Neural progenitor cell (in vitro differentiated cells): Measurements from ENCODE around the gene TPSAB1. TPM values are rescaled to one million over a fixed set of nuclear protein-coding genes. Genes with fewer than 3 reads are reported as not detected.

Source experiments
- DNase-seq: peaks from one replicate; pipeline ENCODE4 v3.0.0-alpha.2; 2016; ENCODE audit warnings: low spot score
- H2AFZ ChIP-seq: fragments of 200-600 bp; sonication (generic); replicated peaks from 2 replicates; pipeline ENCODE4 v1.6.1; 2016; ENCODE audit warnings: antibody characterized with exemption
- H3F3A ChIP-seq: fragments of 200-600 bp; sonication (generic); 2 replicates; pipeline ENCODE4 v1.6.1; 2016; ENCODE audit warnings: antibody characterized with exemption, low read depth
- H3K27ac ChIP-seq: fragments of 200-600 bp; sonication (generic); 2 replicates; pipeline ENCODE4 v1.5.1; 2016; ENCODE audit warnings: mild to moderate bottlenecking
- H3K27me3 ChIP-seq: fragments of 200-600 bp; sonication (generic); 2 replicates; pipeline ENCODE4 v1.6.1; 2016; ENCODE audit warnings: mild to moderate bottlenecking, moderate library complexity
- H3K36me3 ChIP-seq: fragments of 200-600 bp; sonication (generic); 2 replicates; pipeline ENCODE4 v1.5.1; 2016
- H3K4me1 ChIP-seq: fragments of 200-600 bp; sonication (generic); 2 replicates; pipeline ENCODE4 v1.6.1; 2016; ENCODE audit warnings: mixed run types
- H3K4me2 ChIP-seq: fragments of 200-600 bp; sonication (generic); 2 replicates; pipeline ENCODE4 v1.6.1; 2016
- H3K4me3 ChIP-seq: fragments of 200-600 bp; sonication (generic); 2 replicates; pipeline ENCODE4 v1.5.1; 2016
- H3K79me2 ChIP-seq: fragments of 200-600 bp; sonication (generic); 2 replicates; pipeline ENCODE4 v1.6.1; 2016; ENCODE audit warnings: low read depth
- H3K9ac ChIP-seq: fragments of 200-600 bp; sonication (generic); 2 replicates; pipeline ENCODE4 v1.6.1; 2016
- H3K9me3 ChIP-seq: fragments of 200-600 bp; sonication (generic); 2 replicates; pipeline ENCODE4 v1.5.1; 2016; ENCODE audit warnings: low read depth
- H4K20me1 ChIP-seq: fragments of 200-600 bp; sonication (generic); 2 replicates; pipeline ENCODE4 v1.6.1; 2016; ENCODE audit warnings: low read depth
- H3K27ac Mint-ChIP-seq: 3 replicates; pipeline ENCODE4 v1.8.0; 2021; ENCODE audit warnings: mixed read lengths
- H3K27me3 Mint-ChIP-seq: 2 replicates; pipeline ENCODE4 v1.8.0; 2022; ENCODE audit warnings: low read depth, mild to moderate bottlenecking, inconsistent platforms, moderate library complexity, mixed read lengths; ENCODE audit not compliant: insufficient read depth
- H3K36me3 Mint-ChIP-seq: 3 replicates; pipeline ENCODE4 v1.8.0; 2021; ENCODE audit warnings: mixed read lengths
- H3K4me1 Mint-ChIP-seq: 3 replicates; pipeline ENCODE4 v1.8.0; 2021; ENCODE audit warnings: mixed read lengths
- H3K4me3 Mint-ChIP-seq: 3 replicates; pipeline ENCODE4 v1.8.0; 2021; ENCODE audit warnings: mild to moderate bottlenecking, moderate library complexity, mixed read lengths
- H3K9me3 Mint-ChIP-seq: 3 replicates; pipeline ENCODE4 v1.8.0; 2020; ENCODE audit warnings: mixed read lengths
- EZH2 ChIP-seq: fragments of 200-600 bp; sonication (generic); IDR thresholded peaks from 2 replicates; pipeline ENCODE4 v1.6.1; 2017; ENCODE audit warnings: antibody characterized with exemption, mild to moderate bottlenecking, moderate library complexity
- EZH2phosphoT487 ChIP-seq: fragments of 200-600 bp; sonication (generic); IDR thresholded peaks from 2 replicates; pipeline ENCODE4 v1.6.1; 2017; ENCODE audit warnings: antibody characterized with exemption
- total RNA-seq: library from RNA; depleted of rRNA; stranded (reverse); fragments of >200 nt; gene quantifications from 2 replicates; pipeline ENCODE4 v1.2.3, GENCODE V29; 2015; ENCODE audit warnings: low replicate concordance
- TF ChIP-seq, protein P1 (sequence below): fragments of 200-600 bp; sonication (generic); IDR thresholded peaks from 2 replicates; pipeline ENCODE4 v1.5.1; 2017; ENCODE audit warnings: antibody characterized with exemption, mild to moderate bottlenecking

Gene TPSAB1
- total RNA-seq, 1 donor from 2014 or later, result not detected

DNA sequence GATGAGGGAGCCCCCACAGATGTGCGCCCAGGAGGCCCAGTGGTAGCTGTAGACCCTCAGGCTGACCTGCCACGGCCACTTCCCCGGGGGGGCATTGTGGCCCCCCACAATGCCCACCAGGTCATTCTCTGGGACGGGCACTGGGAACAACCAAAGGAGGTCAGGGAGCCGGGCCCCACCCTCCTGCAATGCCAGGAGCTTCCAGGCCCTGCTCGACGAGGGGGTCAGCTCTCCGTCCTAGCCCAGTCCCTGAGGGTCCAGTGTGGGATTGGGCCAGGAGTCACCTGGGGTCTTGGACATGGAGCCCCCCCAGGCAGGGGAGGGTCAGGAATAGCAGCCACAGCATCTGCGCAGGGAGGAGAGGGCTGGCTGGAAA is 22.3 kb downstream of the TPSAB1 start:
- H3K27me3 ChIP-seq, result peaks cover 37% of the 10 kb centered on the region
- Mint-ChIP-seq H3K9me3 (peaks cover 6% of the 10 kb centered on the region), H3K27ac (no peak overlapping the region)

DNA sequence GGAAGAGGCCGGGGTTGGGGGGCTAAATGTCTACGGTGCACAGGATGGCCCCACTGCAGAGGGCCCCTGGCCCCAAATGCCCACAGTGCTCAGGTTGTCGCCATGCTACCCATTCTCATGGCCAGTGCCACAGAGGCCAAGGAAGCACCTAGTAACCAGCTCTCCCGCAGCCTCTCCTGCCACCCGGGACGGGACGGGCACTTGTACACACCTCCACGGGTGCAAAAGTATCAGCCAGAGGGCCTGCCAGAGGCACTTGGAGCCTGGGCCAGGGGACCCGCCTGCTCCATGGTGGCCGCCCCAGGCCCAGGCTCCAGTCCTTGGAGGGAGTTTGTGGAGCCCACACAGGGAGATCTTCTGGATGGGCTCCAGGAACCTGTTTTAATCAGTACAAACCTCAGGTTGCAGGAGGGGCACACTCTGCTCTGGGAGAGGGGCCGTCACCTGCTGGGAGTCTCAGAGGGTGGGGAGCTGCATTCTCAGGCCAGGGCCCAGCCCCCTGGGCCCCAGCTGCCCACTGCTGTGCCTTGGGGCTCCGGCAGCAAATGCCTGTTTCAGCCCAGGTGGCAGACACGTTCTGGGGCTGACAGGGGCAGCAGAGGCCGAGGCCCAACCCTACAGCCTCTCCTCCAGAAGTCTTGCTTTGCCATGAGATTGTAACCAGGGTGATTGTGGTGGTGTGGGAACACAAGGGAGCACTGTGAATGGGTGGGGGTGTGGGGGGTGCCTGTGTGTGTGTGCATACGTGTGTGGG is 23.3 kb downstream of the TPSAB1 start:
- Histone ChIP-seq H3K27ac (no peak overlapping the region), H3K4me1 (peaks cover 4% of the 10 kb centered on the region), H3K79me2 (no peaks in the 10 kb centered on the region), H2AFZ (no peak overlapping the region), H3K4me3 (no peak overlapping the region), H3K9me3 (no peaks in the 10 kb centered on the region), H3K36me3 (no peaks in the 10 kb centered on the region), H4K20me1 (no peaks in the 10 kb centered on the region), H3F3A (peaks cover 10% of the 10 kb centered on the region), H3K4me2 (no peak overlapping the region), H3K9ac (no peak overlapping the region), H3K27me3 (peaks cover 36% of the 10 kb centered on the region)
- Mint-ChIP-seq H3K36me3 (no peaks in the 10 kb centered on the region), H3K27ac (peak overlapping the region; percentile 38), H3K9me3 (peaks cover 6% of the 10 kb centered on the region), H3K27me3 (peaks cover 37% of the 10 kb centered on the region), H3K4me1 (peaks cover 4% of the 10 kb centered on the region), H3K4me3 (peak overlapping the region; percentile 39)
- no peak for DNase-seq
- TF ChIP-seq EZH2phosphoT487, result no peak
- TF ChIP-seq, protein P1, sequence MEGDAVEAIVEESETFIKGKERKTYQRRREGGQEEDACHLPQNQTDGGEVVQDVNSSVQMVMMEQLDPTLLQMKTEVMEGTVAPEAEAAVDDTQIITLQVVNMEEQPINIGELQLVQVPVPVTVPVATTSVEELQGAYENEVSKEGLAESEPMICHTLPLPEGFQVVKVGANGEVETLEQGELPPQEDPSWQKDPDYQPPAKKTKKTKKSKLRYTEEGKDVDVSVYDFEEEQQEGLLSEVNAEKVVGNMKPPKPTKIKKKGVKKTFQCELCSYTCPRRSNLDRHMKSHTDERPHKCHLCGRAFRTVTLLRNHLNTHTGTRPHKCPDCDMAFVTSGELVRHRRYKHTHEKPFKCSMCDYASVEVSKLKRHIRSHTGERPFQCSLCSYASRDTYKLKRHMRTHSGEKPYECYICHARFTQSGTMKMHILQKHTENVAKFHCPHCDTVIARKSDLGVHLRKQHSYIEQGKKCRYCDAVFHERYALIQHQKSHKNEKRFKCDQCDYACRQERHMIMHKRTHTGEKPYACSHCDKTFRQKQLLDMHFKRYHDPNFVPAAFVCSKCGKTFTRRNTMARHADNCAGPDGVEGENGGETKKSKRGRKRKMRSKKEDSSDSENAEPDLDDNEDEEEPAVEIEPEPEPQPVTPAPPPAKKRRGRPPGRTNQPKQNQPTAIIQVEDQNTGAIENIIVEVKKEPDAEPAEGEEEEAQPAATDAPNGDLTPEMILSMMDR, result no peak
- TF ChIP-seq EZH2, result no peak

More for the DNA sequence above, 22.3 kb downstream of the TPSAB1 start:
- Histone ChIP-seq H3K4me2 (no peak overlapping the region), H2AFZ (no peak overlapping the region), H3K4me3 (no peak overlapping the region), H3K79me2 (no peaks in the 10 kb centered on the region), H3F3A (peaks cover 10% of the 10 kb centered on the region), H3K27ac (no peak overlapping the region), H3K9me3 (no peaks in the 10 kb centered on the region), H3K4me1 (peaks cover 4% of the 10 kb centered on the region), H3K9ac (no peak overlapping the region), H4K20me1 (no peaks in the 10 kb centered on the region), H3K36me3 (no peaks in the 10 kb centered on the region)
- no peaks in the 10 kb centered on the region for H3K36me3 Mint-ChIP-seq
- no peak for DNase-seq
- no peak overlapping the region for H3K4me3 Mint-ChIP-seq
- H3K4me1 Mint-ChIP-seq, result peaks cover 5% of the 10 kb centered on the region
- TF ChIP-seq EZH2phosphoT487, result no peak
- no peak for TF ChIP-seq EZH2
- TF ChIP-seq, protein P1, result no peak
- peaks cover 38% of the 10 kb centered on the region for H3K27me3 Mint-ChIP-seq

DNA sequence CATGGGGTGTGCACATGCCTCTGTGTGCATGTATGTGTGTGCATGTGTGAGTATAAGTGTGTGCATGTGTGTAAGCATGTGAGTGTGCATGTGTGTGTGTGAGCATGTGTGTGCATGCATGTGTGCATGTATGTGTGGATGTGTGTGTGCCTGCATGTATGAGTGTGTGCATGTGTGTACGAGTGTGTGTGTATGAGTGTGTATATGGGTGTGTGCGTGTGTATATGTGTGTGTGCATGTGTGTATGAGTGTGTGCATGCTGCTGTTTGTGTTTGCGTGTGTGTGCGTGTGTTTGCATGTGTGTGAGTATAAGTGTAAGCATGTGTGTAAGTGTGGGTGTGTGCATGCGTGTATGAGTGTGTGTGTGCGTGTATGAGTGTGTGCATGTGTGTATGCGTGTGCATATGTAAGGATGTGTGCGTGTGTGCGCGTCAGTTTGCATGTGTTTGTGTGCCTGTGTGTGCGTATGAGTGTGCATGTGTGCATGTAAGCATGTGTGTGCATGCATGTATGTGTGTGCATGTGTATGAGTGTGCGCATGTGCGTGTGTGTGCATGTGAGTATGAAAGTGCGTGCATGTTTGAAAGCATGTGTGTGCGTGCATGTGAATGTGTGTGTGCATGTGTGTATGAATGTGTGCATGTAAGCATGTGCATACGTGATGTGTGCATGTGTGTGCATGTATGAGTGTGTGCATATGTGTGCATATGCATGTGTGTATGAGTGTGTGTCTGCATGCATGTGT is 24.0 kb downstream of the TPSAB1 start:
- peaks cover 6% of the 10 kb centered on the region for H3K9me3 Mint-ChIP-seq
- no peak overlapping the region for H3K4me2 ChIP-seq
- no peak for DNase-seq
- peaks cover 10% of the 10 kb centered on the region for H3F3A ChIP-seq
- H3K27ac ChIP-seq, result no peak overlapping the region
- H3K4me3 ChIP-seq, result no peak overlapping the region
- H3K9ac ChIP-seq, result no peak overlapping the region
- H3K4me1 Mint-ChIP-seq, result peaks cover 2% of the 10 kb centered on the region
- no peaks in the 10 kb centered on the region for H3K36me3 ChIP-seq
- no peaks in the 10 kb centered on the region for H3K36me3 Mint-ChIP-seq
- no peaks in the 10 kb centered on the region for H3K9me3 ChIP-seq
- H3K27me3 ChIP-seq, result peaks cover 29% of the 10 kb centered on the region
- H3K4me1 ChIP-seq, result no peaks in the 10 kb centered on the region
- no peak overlapping the region for H2AFZ ChIP-seq
- peak overlapping the region; percentile 38 for H3K27ac Mint-ChIP-seq
- no peaks in the 10 kb centered on the region for H4K20me1 ChIP-seq
- no peaks in the 10 kb centered on the region for H3K79me2 ChIP-seq
- peak overlapping the region; percentile 39 for H3K4me3 Mint-ChIP-seq
- peaks cover 32% of the 10 kb centered on the region for H3K27me3 Mint-ChIP-seq
- TF ChIP-seq EZH2 (no peak), EZH2phosphoT487 (no peak)
- TF ChIP-seq, protein P1, result no peak
